ENCODE results near the gene MICU2. TPM values are rescaled to one million over a fixed set of nuclear protein-coding genes. Genes with fewer than 3 reads are reported as not detected.
"Not testable (repeated sequence)": the region's sequence is repeated elsewhere in the genome, so short reads cannot be mapped to it uniquely, and the experiment has no call there.

MICU2 gene
- total and polyA plus RNA-seq, 4 donors = 27.5 to 31.9 (median 30.2) TPM

- H3K36me3 ChIP-seq (ENCODE audit: control insufficient read depth in 1 of 2, insufficient read depth in 2 of 2, low read length in 1 of 2); H3K27me3 ChIP-seq (ENCODE audit: control insufficient read depth in 1 of 2, insufficient read depth in 2 of 2, low read length in 1 of 2); H3K4me1 ChIP-seq (ENCODE audit: control insufficient read depth in 1 of 2, insufficient read depth in 2 of 2, low read length in 2 of 2); intact Hi-C loops (cut with DNase I); H3K9me3 ChIP-seq (ENCODE audit: control insufficient read depth, low read length); DNase-seq; H3K4me3 ChIP-seq (ENCODE audit: low read length in 2 of 2); H3K27ac ChIP-seq (ENCODE audit: low read depth in 1 of 2, low read length in 2 of 2); ATAC-seq (ENCODE audit: low FRiP score): not testable (repeated sequence)
- WGBS, 2 donors = 82 to 84% methylated on average over 5 of the region's 5 CpGs
Observed at GRCh38 chr13:21588411-21588810, 15.6 kb downstream of the MICU2 start.

GRCh38 chr13:21584973-21585592 is 18.9 kb downstream of the MICU2 start:
- H3K27ac ChIP-seq (ENCODE audit: low read depth in 1 of 2, low read length in 2 of 2) = no peak overlapping the region
- peaks cover 4% of the 10 kb centered on the region for H3K9me3 ChIP-seq (ENCODE audit: control insufficient read depth, low read length)
- no peaks in the 10 kb centered on the region for H3K4me1 ChIP-seq (ENCODE audit: control insufficient read depth in 1 of 2, insufficient read depth in 2 of 2, low read length in 2 of 2)
- H3K27me3 ChIP-seq (ENCODE audit: control insufficient read depth in 1 of 2, insufficient read depth in 2 of 2, low read length in 1 of 2) = no peaks in the 10 kb centered on the region
- DNase-seq (no peak), ATAC-seq (ENCODE audit: low FRiP score) (no peak)
- intact Hi-C loops (cut with DNase I) = no loop called here
- 92 to 98% methylated on average over 1 of the region's 1 CpG for WGBS, 2 donors
- no peaks in the 10 kb centered on the region for H3K36me3 ChIP-seq (ENCODE audit: control insufficient read depth in 1 of 2, insufficient read depth in 2 of 2, low read length in 1 of 2)
- H3K4me3 ChIP-seq (ENCODE audit: low read length in 2 of 2) = no peak overlapping the region

GRCh38 chr13:21583478-21583877 is 20.5 kb downstream of the MICU2 start:
- WGBS, 2 donors = 58 to 60% methylated on average over 2 of the region's 2 CpGs
- DNase-seq (no peak), ATAC-seq (ENCODE audit: low FRiP score) (no peak)
- Histone ChIP-seq H3K9me3 (ENCODE audit: control insufficient read depth, low read length) (peaks cover 4% of the 10 kb centered on the region), H3K27ac (ENCODE audit: low read depth in 1 of 2, low read length in 2 of 2) (no peak overlapping the region), H3K27me3 (ENCODE audit: control insufficient read depth in 1 of 2, insufficient read depth in 2 of 2, low read length in 1 of 2) (no peaks in the 10 kb centered on the region), H3K4me3 (ENCODE audit: low read length in 2 of 2) (no peak overlapping the region), H3K4me1 (ENCODE audit: control insufficient read depth in 1 of 2, insufficient read depth in 2 of 2, low read length in 2 of 2) (no peaks in the 10 kb centered on the region), H3K36me3 (ENCODE audit: control insufficient read depth in 1 of 2, insufficient read depth in 2 of 2, low read length in 1 of 2) (no peaks in the 10 kb centered on the region)
- intact Hi-C loops (cut with DNase I) = no loop called here

GRCh38 chr13:21580736-21581135 is 23.2 kb downstream of the MICU2 start:
- ATAC-seq (ENCODE audit: low FRiP score) = no peak

GRCh38 chr13:21579754-21580316 is 24.1 kb downstream of the MICU2 start:
- WGBS, 2 donors = 94 to 97% methylated on average over 3 of the region's 3 CpGs
- no peak for DNase-seq
- peaks cover 4% of the 10 kb centered on the region for H3K9me3 ChIP-seq (ENCODE audit: control insufficient read depth, low read length)
- H3K27ac ChIP-seq (ENCODE audit: low read depth in 1 of 2, low read length in 2 of 2) = no peak overlapping the region
- no peak for ATAC-seq (ENCODE audit: low FRiP score)
- no peaks in the 10 kb centered on the region for H3K36me3 ChIP-seq (ENCODE audit: control insufficient read depth in 1 of 2, insufficient read depth in 2 of 2, low read length in 1 of 2)
- no peak overlapping the region for H3K4me3 ChIP-seq (ENCODE audit: low read length in 2 of 2)
- intact Hi-C loops (cut with DNase I) = no loop called here
- no peaks in the 10 kb centered on the region for H3K4me1 ChIP-seq (ENCODE audit: control insufficient read depth in 1 of 2, insufficient read depth in 2 of 2, low read length in 2 of 2)
- H3K27me3 ChIP-seq (ENCODE audit: control insufficient read depth in 1 of 2, insufficient read depth in 2 of 2, low read length in 1 of 2) = no peaks in the 10 kb centered on the region

More at GRCh38 chr13:21580736-21581135, 23.2 kb downstream of the MICU2 start:
- Histone ChIP-seq H3K4me3 (ENCODE audit: low read length in 2 of 2) (no peak overlapping the region), H3K9me3 (ENCODE audit: control insufficient read depth, low read length) (peaks cover 4% of the 10 kb centered on the region), H3K4me1 (ENCODE audit: control insufficient read depth in 1 of 2, insufficient read depth in 2 of 2, low read length in 2 of 2) (no peaks in the 10 kb centered on the region), H3K36me3 (ENCODE audit: control insufficient read depth in 1 of 2, insufficient read depth in 2 of 2, low read length in 1 of 2) (no peaks in the 10 kb centered on the region), H3K27ac (ENCODE audit: low read depth in 1 of 2, low read length in 2 of 2) (no peak overlapping the region), H3K27me3 (ENCODE audit: control insufficient read depth in 1 of 2, insufficient read depth in 2 of 2, low read length in 1 of 2) (no peaks in the 10 kb centered on the region)
- no peak for DNase-seq
- intact Hi-C loops (cut with DNase I) = no loop called here

- intact Hi-C loops (cut with DNase I) = no loop called here
- peaks cover 4% of the 10 kb centered on the region for H3K9me3 ChIP-seq (ENCODE audit: control insufficient read depth, low read length)
- WGBS, 2 donors = 40 to 97% methylated on average over 1 of the region's 1 CpG
- ATAC-seq (ENCODE audit: low FRiP score) (no peak), DNase-seq (no peak)
- no peaks in the 10 kb centered on the region for H3K36me3 ChIP-seq (ENCODE audit: control insufficient read depth in 1 of 2, insufficient read depth in 2 of 2, low read length in 1 of 2)
- no peaks in the 10 kb centered on the region for H3K4me1 ChIP-seq (ENCODE audit: control insufficient read depth in 1 of 2, insufficient read depth in 2 of 2, low read length in 2 of 2)
- no peak overlapping the region for H3K4me3 ChIP-seq (ENCODE audit: low read length in 2 of 2)
- H3K27ac ChIP-seq (ENCODE audit: low read depth in 1 of 2, low read length in 2 of 2) = no peak overlapping the region
- no peaks in the 10 kb centered on the region for H3K27me3 ChIP-seq (ENCODE audit: control insufficient read depth in 1 of 2, insufficient read depth in 2 of 2, low read length in 1 of 2)
Observed at GRCh38 chr13:21578748-21579147, 25.2 kb downstream of the MICU2 start.

GRCh38 chr13:21576426-21576825 is 27.5 kb downstream of the MICU2 start:
- H3K27ac ChIP-seq (ENCODE audit: low read depth in 1 of 2, low read length in 2 of 2) = no peak overlapping the region
- DNase-seq (no peak), ATAC-seq (ENCODE audit: low FRiP score) (no peak)
- intact Hi-C loops (cut with DNase I) = no loop called here
- H3K27me3 ChIP-seq (ENCODE audit: control insufficient read depth in 1 of 2, insufficient read depth in 2 of 2, low read length in 1 of 2) = no peaks in the 10 kb centered on the region
- no peaks in the 10 kb centered on the region for H3K36me3 ChIP-seq (ENCODE audit: control insufficient read depth in 1 of 2, insufficient read depth in 2 of 2, low read length in 1 of 2)
- no peaks in the 10 kb centered on the region for H3K9me3 ChIP-seq (ENCODE audit: control insufficient read depth, low read length)
- H3K4me1 ChIP-seq (ENCODE audit: control insufficient read depth in 1 of 2, insufficient read depth in 2 of 2, low read length in 2 of 2) = no peaks in the 10 kb centered on the region
- no peak overlapping the region for H3K4me3 ChIP-seq (ENCODE audit: low read length in 2 of 2)

GRCh38 chr13:21573920-21574712 is 29.9 kb downstream of the MICU2 start:
- WGBS, 2 donors = 66 to 74% methylated on average over 2 of the region's 2 CpGs
- intact Hi-C loops (cut with DNase I) = no loop called here
- Histone ChIP-seq H3K27ac (ENCODE audit: low read depth in 1 of 2, low read length in 2 of 2) (no peak overlapping the region), H3K4me1 (ENCODE audit: control insufficient read depth in 1 of 2, insufficient read depth in 2 of 2, low read length in 2 of 2) (no peaks in the 10 kb centered on the region), H3K36me3 (ENCODE audit: control insufficient read depth in 1 of 2, insufficient read depth in 2 of 2, low read length in 1 of 2) (no peaks in the 10 kb centered on the region), H3K4me3 (ENCODE audit: low read length in 2 of 2) (no peak overlapping the region), H3K9me3 (ENCODE audit: control insufficient read depth, low read length) (no peaks in the 10 kb centered on the region), H3K27me3 (ENCODE audit: control insufficient read depth in 1 of 2, insufficient read depth in 2 of 2, low read length in 1 of 2) (no peaks in the 10 kb centered on the region)
- DNase-seq (no peak), ATAC-seq (ENCODE audit: low FRiP score) (no peak)

- Histone ChIP-seq H3K4me1 (ENCODE audit: control insufficient read depth in 1 of 2, insufficient read depth in 2 of 2, low read length in 2 of 2) (no peaks in the 10 kb centered on the region), H3K4me3 (ENCODE audit: low read length in 2 of 2) (no peak overlapping the region), H3K9me3 (ENCODE audit: control insufficient read depth, low read length) (no peaks in the 10 kb centered on the region), H3K36me3 (ENCODE audit: control insufficient read depth in 1 of 2, insufficient read depth in 2 of 2, low read length in 1 of 2) (peaks cover 0 to 2% of the 10 kb centered on the region in 2 donors), H3K27me3 (ENCODE audit: control insufficient read depth in 1 of 2, insufficient read depth in 2 of 2, low read length in 1 of 2) (no peaks in the 10 kb centered on the region), H3K27ac (ENCODE audit: low read depth in 1 of 2, low read length in 2 of 2) (no peak overlapping the region)
- DNase-seq = no peak
- 94% methylated on average over 3 of the region's 3 CpGs for WGBS, 2 donors
- ATAC-seq (ENCODE audit: low FRiP score) = no peak
- intact Hi-C loops (cut with DNase I) = no loop called here
Observed at GRCh38 chr13:21569686-21570085, 34.3 kb downstream of the MICU2 start.
